ENCODE measurements around the gene USP5. TPM values are rescaled to one million over a fixed set of nuclear protein-coding genes. Genes with fewer than 3 reads are reported as not detected.

Gene USP5
- total RNA-seq, 2 experiments from 2014 or later = 70.4 to 129 TPM

DNA sequence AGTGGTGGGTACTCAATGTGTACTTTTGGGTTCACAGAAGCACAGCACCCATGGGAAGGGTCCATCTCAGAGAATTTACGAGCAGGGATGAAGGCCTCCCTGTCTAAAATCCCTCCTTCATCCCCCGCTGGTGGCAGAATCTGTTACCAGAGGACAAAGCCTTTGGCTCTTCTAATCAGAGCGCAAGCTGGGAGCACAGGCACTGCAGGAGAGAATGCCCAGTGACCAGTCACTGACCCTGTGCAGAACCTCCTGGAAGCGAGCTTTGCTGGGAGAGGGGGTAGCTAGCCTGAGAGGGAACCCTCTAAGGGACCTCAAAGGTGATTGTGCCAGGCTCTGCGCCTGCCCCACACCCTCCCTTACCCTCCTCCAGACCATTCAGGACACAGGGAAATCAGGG, 31.8 kb upstream of the USP5 start:
- ChIA-PET CTCF (ENCODE audit: unreplicated experiment) (no interaction called here), POLR2A (no interaction called here)

DNA sequence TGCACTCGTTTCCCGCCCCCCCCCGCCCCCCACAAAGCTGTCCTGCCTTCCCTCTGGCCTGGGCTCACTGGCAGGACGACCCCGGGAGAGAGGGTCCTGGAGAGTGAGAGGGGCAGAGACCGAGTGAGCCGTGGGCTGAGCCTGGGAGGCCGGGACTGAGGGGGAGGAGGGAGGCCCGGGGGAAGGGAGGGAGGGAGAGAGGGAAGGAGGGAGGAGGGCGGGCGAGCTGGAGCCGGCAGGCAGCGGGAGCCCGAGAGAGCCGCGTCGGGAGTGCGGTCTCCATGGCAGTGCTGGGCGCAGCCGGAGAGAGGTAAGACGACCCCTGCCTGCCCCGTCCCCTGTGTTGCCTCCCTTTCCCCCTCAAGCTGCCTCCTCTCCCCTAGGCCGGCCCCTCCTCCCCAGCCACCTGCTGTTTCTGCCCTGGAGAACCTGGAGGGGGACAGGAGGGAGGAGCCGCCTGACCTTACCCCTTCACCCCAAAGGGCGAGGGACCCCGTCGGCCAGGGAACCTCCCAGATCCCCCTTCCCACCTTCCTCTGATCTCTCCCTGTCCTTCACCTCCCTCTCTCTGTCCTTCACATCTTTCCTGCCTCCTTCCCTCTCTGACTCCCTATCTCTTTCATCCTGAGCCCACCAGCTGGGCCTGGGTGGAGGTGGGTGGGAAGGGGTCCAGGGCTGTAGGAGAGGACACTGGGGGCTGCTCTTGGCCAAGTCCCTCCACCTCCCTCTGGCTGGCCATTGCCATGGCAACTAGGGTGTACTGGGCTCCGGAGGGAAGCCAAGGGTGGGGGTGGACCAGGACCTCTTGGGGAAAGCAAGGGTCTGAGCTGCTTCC, 30.1 kb upstream of the USP5 start, which contains the start of gene GPR162:
GPR162 (plus strand) TSS at position 231 of the 835 bp plus-strand sequence. CDS start 2,078 bp downstream, outside the sequence.
- Histone ChIP-seq H3K36me3 (ENCODE audit: insufficient read depth, low read length) (no peaks in the 10 kb centered on the region), H3K4me2 (ENCODE audit: low read length) (no peak within 1 kb of the TSS), H2AFZ (ENCODE audit: low read length) (no peak within 1 kb of the TSS), H3K9me3 (ENCODE audit: low read length) (no peaks in the 10 kb centered on the region), H3K27ac (ENCODE audit: low read depth, low read length, poor library complexity, severe bottlenecking) (no peak within 1 kb of the TSS), H4K20me1 (ENCODE audit: insufficient read depth, low read length) (no peaks in the 10 kb centered on the region), H3K4me1 (ENCODE audit: insufficient read depth, low read length, poor library complexity, severe bottlenecking) (peaks cover 6% of the 10 kb centered on the region), H3K9me2 (ENCODE audit: insufficient read depth, low read length) (no peaks in the 10 kb centered on the region), H3K79me2 (ENCODE audit: insufficient read depth, low read depth, low read length) (no peaks in the 10 kb centered on the region), H3K4me3 (ENCODE audit: low read depth, low read length, poor library complexity, severe bottlenecking) (no peak within 1 kb of the TSS)
- no TSS peak for BruUV-seq (replicated peaks)
- TF ChIP-seq EZH2phosphoT487 (IDR thresholded peaks at IDR 0.05; ENCODE audit: borderline replicate concordance, low read depth, low read length) = no peak
- TF ChIP-seq, protein P1, sequence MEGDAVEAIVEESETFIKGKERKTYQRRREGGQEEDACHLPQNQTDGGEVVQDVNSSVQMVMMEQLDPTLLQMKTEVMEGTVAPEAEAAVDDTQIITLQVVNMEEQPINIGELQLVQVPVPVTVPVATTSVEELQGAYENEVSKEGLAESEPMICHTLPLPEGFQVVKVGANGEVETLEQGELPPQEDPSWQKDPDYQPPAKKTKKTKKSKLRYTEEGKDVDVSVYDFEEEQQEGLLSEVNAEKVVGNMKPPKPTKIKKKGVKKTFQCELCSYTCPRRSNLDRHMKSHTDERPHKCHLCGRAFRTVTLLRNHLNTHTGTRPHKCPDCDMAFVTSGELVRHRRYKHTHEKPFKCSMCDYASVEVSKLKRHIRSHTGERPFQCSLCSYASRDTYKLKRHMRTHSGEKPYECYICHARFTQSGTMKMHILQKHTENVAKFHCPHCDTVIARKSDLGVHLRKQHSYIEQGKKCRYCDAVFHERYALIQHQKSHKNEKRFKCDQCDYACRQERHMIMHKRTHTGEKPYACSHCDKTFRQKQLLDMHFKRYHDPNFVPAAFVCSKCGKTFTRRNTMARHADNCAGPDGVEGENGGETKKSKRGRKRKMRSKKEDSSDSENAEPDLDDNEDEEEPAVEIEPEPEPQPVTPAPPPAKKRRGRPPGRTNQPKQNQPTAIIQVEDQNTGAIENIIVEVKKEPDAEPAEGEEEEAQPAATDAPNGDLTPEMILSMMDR (conservative IDR thresholded peaks at IDR 0.05; ENCODE audit: low read length) = no peak
- CTCF ChIA-PET (ENCODE audit: unreplicated experiment) = interaction anchor here (0.5 to 0.9 kb wide), 2 partner anchors 12 to 29 kb away, joined by 3 to 4 read pairs; partner anchors contain the start of gene CDCA3
- POLR2A ChIA-PET = interaction anchor here (0.9 to 1.3 kb wide), 2 partner anchors 30 to 32 kb away, joined by 3 to 4 read pairs; partner anchors contain the start of genes CD4 and USP5
- intact Hi-C loops (cut with micrococcal nuclease; ENCODE audit: unreplicated experiment) = no loop called here
- DNase-seq (ENCODE audit: low spot score) = no peak

More for the DNA sequence above, 31.8 kb upstream of the USP5 start:
- intact Hi-C loops (cut with micrococcal nuclease; ENCODE audit: unreplicated experiment) = no loop called here
- H3K9me2 ChIP-seq (ENCODE audit: insufficient read depth, low read length) = no peaks in the 10 kb centered on the region
- peaks cover 6% of the 10 kb centered on the region for H3K4me1 ChIP-seq (ENCODE audit: insufficient read depth, low read length, poor library complexity, severe bottlenecking)
- H4K20me1 ChIP-seq (ENCODE audit: insufficient read depth, low read length) = no peaks in the 10 kb centered on the region
- H3K9me3 ChIP-seq (ENCODE audit: low read length) = no peaks in the 10 kb centered on the region
- H3K4me3 ChIP-seq (ENCODE audit: low read depth, low read length, poor library complexity, severe bottlenecking) = no peak overlapping the region
- TF ChIP-seq EZH2phosphoT487 (IDR thresholded peaks at IDR 0.05; ENCODE audit: borderline replicate concordance, low read depth, low read length) = no peak
- TF ChIP-seq, protein P1 (conservative IDR thresholded peaks at IDR 0.05; ENCODE audit: low read length) = no peak
- no peaks in the 10 kb centered on the region for H3K79me2 ChIP-seq (ENCODE audit: insufficient read depth, low read depth, low read length)
- no peak overlapping the region for H3K27ac ChIP-seq (ENCODE audit: low read depth, low read length, poor library complexity, severe bottlenecking)
- H3K36me3 ChIP-seq (ENCODE audit: insufficient read depth, low read length) = no peaks in the 10 kb centered on the region
- no TSS peak for BruUV-seq (replicated peaks)
- H3K4me2 ChIP-seq (ENCODE audit: low read length) = no peak overlapping the region
- H2AFZ ChIP-seq (ENCODE audit: low read length) = no peak overlapping the region
- no peak for DNase-seq (ENCODE audit: low spot score)

All from OCI-LY7 (cell line).